ENCODE data around the gene KLF6. TPM values are rescaled to one million over a fixed set of nuclear protein-coding genes. Genes with fewer than 3 reads are reported as not detected.

Gene KLF6
- total RNA-seq, 2 donors from 2014 or later: 85.2 to 126 TPM

DNA sequence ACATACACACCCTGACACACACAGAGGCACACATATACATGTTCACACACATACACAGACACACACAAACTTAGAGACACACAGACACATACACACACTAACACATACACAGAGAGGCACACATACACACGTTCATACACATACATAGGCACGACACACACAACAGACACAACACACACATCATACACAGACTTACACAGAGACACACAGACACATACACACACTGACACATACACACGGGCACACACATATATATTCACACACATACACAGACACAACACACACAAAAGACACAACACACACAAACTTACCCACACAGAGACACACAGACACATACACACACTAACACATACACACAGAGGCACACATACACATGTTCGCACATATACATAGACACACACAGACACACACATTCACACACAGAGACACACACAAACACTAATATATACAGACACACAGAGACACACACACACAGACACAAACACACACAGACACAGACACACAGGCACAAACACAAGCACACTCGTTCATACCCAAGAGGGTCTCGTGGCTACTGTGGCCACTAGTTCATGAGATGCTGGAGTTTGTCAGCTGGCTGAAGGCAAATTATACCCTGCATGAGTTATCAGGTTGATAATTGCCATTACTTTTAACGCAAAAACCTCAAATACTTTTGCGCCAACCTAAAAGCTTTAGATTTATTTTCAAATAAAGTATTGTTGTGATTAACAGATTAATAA, 17.7 kb upstream of the KLF6 start:
- no peak for ATAC-seq
- Mint-ChIP-seq H3K36me3 (peaks cover 0 to 19% of the 10 kb centered on the region in 2 donors), H3K27ac (no peak overlapping the region), H3K9me3 (peaks cover 0 to 17% of the 10 kb centered on the region in 2 donors)
- DNase-seq (ENCODE audit: low spot score in 2 of 2): no peak

- no peak for ATAC-seq
- no peak overlapping the region for H3K27ac Mint-ChIP-seq
- peaks cover 3 to 20% of the 10 kb centered on the region in 2 donors for H3K36me3 Mint-ChIP-seq
- no peak for DNase-seq (ENCODE audit: low spot score in 2 of 2)
- peaks cover 0 to 17% of the 10 kb centered on the region in 2 donors for H3K9me3 Mint-ChIP-seq
Observed at GRCh38 chr10:3801558-3802192, 16.7 kb upstream of the KLF6 start.

DNA sequence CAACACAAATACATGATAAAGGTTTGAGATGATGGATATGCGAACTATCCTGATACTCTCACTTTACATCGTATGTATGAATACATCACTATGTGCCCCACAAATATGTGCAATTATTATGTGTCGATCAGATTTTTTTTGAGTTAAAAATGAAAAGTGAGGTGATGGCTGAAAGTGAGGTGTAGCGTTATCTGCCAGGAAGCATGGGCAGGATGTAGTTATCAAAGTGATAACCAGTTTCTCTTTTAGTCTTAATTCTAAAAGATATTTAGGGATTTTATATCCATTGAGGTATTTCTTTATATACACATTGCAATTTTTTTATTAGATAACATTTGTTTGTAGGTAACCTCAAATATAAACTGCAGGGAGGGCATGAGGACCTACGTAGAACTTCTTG, 15.6 kb upstream of the KLF6 start:
- no peak for DNase-seq (ENCODE audit: low spot score in 2 of 2)
- no peak for ATAC-seq
- Mint-ChIP-seq H3K9me3 (peaks cover 0 to 17% of the 10 kb centered on the region in 2 donors), H3K27ac (no peak overlapping the region), H3K36me3 (peaks cover 5 to 20% of the 10 kb centered on the region in 2 donors)

DNA sequence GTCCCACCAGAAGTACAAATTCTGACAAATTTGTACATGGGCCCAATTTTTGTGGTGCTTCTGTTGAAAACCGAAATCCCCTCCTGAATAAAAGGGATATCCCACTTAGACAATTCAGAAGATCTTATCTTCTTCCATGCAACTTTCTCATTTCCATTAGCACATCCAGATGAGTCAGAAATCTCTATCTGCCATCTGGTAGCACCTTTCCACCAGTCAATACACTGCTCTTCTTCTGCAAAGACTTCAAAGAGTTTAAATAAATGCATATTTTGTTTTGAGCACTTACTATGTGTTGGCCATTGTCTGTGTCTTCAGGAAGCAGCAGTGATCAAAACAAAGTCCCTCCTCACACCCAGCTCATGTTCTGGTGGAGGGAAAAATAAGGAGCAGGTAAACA, 12.7 kb upstream of the KLF6 start:
- ATAC-seq (peak; percentile 73 to 89), DNase-seq (ENCODE audit: low spot score in 2 of 2) (no peak)
- peaks cover 5 to 33% of the 10 kb centered on the region in 2 donors for H3K36me3 Mint-ChIP-seq
- H3K9me3 Mint-ChIP-seq: peaks cover 3 to 17% of the 10 kb centered on the region in 2 donors
- H3K27ac Mint-ChIP-seq: peak overlapping the region in 1 of 2 donors; percentile 70

- ATAC-seq: no peak
- Mint-ChIP-seq H3K27ac (no peak overlapping the region), H3K36me3 (peaks cover 25 to 46% of the 10 kb centered on the region in 2 donors), H3K9me3 (peaks cover 11 to 15% of the 10 kb centered on the region in 2 donors)
- DNase-seq (ENCODE audit: low spot score in 2 of 2): no peak
Observed at GRCh38 chr10:3793553-3793952, 8.5 kb upstream of the KLF6 start.

- ATAC-seq (peak in 1 of 2 donors; percentile 7), DNase-seq (ENCODE audit: low spot score in 2 of 2) (no peak)
- Mint-ChIP-seq H3K27ac (no peak overlapping the region), H3K9me3 (peaks cover 11 to 12% of the 10 kb centered on the region in 2 donors), H3K36me3 (peaks cover 25 to 39% of the 10 kb centered on the region in 2 donors)
Observed at GRCh38 chr10:3792710-3793219, 7.8 kb upstream of the KLF6 start.

- DNase-seq (ENCODE audit: low spot score in 2 of 2) (no peak), ATAC-seq (peak; percentile 37 to 48)
Observed at GRCh38 chr10:3791974-3792633, 7.1 kb upstream of the KLF6 start.

DNA sequence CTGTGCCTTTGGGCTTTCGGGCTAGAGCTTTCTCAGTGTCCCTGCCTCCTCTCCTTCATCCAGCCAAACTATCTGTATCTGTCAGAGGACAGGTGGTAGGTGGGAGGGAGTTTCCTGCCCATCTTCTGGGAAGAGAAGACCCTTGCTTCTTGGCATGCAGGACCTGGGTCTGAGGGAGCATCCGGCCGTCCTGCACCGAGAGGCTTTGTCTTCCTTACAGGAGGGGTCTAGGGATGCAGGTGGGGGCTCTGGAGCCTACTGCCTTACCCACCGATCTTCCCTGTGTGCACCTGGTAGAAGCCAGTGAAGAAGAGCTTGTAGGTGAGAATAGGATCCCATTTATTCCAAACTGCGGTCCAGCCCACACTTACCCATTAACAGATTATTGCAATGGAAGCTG, 5.8 kb upstream of the KLF6 start:
- H3K9me3 Mint-ChIP-seq: peaks cover 11 to 12% of the 10 kb centered on the region in 2 donors

More at GRCh38 chr10:3791974-3792633, 7.1 kb upstream of the KLF6 start:
- Mint-ChIP-seq H3K27ac (no peak overlapping the region), H3K36me3 (peaks cover 25 to 44% of the 10 kb centered on the region in 2 donors), H3K9me3 (peaks cover 11 to 12% of the 10 kb centered on the region in 2 donors)

GRCh38 chr10:3790272-3790671, 5.3 kb upstream of the KLF6 start:
- Mint-ChIP-seq H3K36me3 (peaks cover 20 to 50% of the 10 kb centered on the region in 2 donors), H3K27ac (no peak overlapping the region), H3K9me3 (peaks cover 11 to 12% of the 10 kb centered on the region in 2 donors)
- DNase-seq (ENCODE audit: low spot score in 2 of 2): no peak
- no peak for ATAC-seq

More for the DNA sequence above, 5.8 kb upstream of the KLF6 start:
- peaks cover 20 to 50% of the 10 kb centered on the region in 2 donors for H3K36me3 Mint-ChIP-seq
- no peak overlapping the region for H3K27ac Mint-ChIP-seq
- no peak for ATAC-seq
- DNase-seq (ENCODE audit: low spot score in 2 of 2): no peak

GRCh38 chr10:3789621-3790020, 4.6 kb upstream of the KLF6 start:
- Mint-ChIP-seq H3K36me3 (peaks cover 20 to 50% of the 10 kb centered on the region in 2 donors), H3K27ac (no peak overlapping the region), H3K9me3 (peaks cover 11 to 12% of the 10 kb centered on the region in 2 donors)
- no peak for DNase-seq (ENCODE audit: low spot score in 2 of 2)
- ATAC-seq: no peak

GRCh38 chr10:3787816-3788215, 2.8 kb upstream of the KLF6 start:
- peaks cover 37 to 55% of the 10 kb centered on the region in 2 donors for H3K36me3 Mint-ChIP-seq

GRCh38 chr10:3787016-3787400, 2.0 kb upstream of the KLF6 start:
- no peak for ATAC-seq
- H3K27ac Mint-ChIP-seq: peak overlapping the region; percentile 99 to 100

More at GRCh38 chr10:3787816-3788215, 2.8 kb upstream of the KLF6 start:
- no peak for ATAC-seq
- DNase-seq (ENCODE audit: low spot score in 2 of 2): no peak
- peak overlapping the region in 1 of 2 donors; percentile 5 for H3K27ac Mint-ChIP-seq
- peaks cover 7 to 12% of the 10 kb centered on the region in 2 donors for H3K9me3 Mint-ChIP-seq

DNA sequence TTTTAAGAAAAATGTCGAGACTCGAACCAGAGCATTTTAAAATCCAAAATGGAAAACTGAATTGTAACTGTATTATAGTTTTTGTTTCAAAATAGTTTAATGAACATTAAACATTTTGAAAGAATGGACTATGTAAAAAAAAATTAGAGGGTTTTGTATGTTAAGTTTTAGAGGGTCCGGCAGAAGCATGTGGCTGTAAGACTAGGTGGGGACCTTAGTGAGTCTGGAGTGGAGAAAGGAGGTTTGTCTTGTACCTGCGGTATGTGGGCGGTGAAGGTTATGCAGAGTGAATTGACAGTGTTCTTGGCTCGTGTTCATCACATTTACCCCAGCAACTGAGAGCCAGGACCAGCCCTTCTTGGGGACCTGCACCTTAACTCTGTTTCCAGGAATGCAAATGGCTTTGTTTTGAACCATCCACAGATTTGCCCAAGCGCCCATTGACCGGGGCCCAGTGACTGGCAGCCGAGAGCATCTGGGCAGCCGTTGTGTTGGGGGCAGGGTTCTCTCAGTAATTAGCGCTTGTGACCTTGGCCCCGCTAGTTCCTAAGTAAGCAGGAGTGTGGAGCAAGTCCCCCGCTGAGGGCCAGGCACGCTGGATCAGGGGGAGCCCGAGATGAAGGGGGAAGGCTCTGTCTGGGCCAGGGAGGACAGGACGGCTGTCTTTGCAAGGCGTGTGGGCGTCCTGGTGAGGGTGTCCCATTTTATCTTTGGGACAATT, 1.4 kb upstream of the KLF6 start:
- ATAC-seq: no peak
- H3K36me3 Mint-ChIP-seq: peaks cover 45 to 61% of the 10 kb centered on the region in 2 donors
- peaks cover 7 to 10% of the 10 kb centered on the region in 2 donors for H3K9me3 Mint-ChIP-seq
- peak overlapping the region; percentile 99 to 100 for H3K27ac Mint-ChIP-seq
- DNase-seq (ENCODE audit: low spot score in 2 of 2): no peak

More at GRCh38 chr10:3787016-3787400, 2.0 kb upstream of the KLF6 start:
- Mint-ChIP-seq H3K9me3 (peaks cover 7 to 12% of the 10 kb centered on the region in 2 donors), H3K36me3 (peaks cover 39 to 57% of the 10 kb centered on the region in 2 donors)
- DNase-seq (ENCODE audit: low spot score in 2 of 2): no peak

- DNase-seq (ENCODE audit: low spot score in 2 of 2) (peak in 1 of 2 donors; percentile 62), ATAC-seq (peak; percentile 14 to 19)
- H3K36me3 Mint-ChIP-seq: peaks cover 51 to 62% of the 10 kb centered on the region in 2 donors
- H3K9me3 Mint-ChIP-seq: peaks cover 7% of the 10 kb centered on the region in 2 donors
- H3K27ac Mint-ChIP-seq: peak overlapping the region; percentile 99 to 100
Observed at GRCh38 chr10:3785851-3786271, 852 bp upstream of the KLF6 start.

DNA sequence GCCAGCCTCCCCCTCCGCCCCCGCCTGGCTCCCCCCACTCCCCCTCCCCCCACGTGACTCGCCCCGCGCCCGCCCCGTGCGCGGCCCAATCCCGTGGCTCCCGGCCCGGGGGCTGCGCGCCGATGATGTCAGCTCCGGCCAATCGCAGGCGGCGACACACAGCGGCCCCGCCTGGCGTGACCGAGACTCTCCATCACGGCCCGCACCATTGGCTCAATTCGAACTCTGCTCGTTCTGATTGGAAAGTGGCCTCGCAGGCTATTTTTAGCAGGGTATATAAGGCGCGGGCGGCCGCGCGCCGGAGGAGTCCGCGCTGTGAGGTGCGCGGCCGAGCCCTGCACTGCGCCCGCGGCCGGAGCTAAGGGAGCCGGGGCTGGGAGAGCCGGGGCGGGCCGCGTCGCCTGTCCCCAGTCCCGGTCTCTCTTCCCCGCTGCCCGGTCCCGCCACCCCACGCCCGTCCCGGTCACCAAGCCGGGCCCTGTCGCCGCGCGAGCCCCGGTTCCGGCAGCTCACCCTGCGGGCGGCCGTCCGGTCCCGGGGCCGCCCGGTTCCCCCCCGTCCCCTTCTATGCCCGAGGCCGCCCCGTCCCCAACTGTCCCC, 342 bp upstream of the KLF6 start:
- peak overlapping the region; percentile 99 to 100 for H3K27ac Mint-ChIP-seq
- DNase-seq (ENCODE audit: low spot score in 2 of 2) (peak; percentile 98 to 100), ATAC-seq (peak; percentile 83 to 84)
- H3K9me3 Mint-ChIP-seq: peaks cover 7% of the 10 kb centered on the region in 2 donors
- peaks cover 51 to 65% of the 10 kb centered on the region in 2 donors for H3K36me3 Mint-ChIP-seq

Measured in activated naive CD4-positive, alpha-beta T cell treated with anti-CD3 and anti-CD28 coated beads, Interleukin-2, amount 50 U/mL, for 72 hours (primary cell).